ENCODE results near the gene OPN4.

DNA sequence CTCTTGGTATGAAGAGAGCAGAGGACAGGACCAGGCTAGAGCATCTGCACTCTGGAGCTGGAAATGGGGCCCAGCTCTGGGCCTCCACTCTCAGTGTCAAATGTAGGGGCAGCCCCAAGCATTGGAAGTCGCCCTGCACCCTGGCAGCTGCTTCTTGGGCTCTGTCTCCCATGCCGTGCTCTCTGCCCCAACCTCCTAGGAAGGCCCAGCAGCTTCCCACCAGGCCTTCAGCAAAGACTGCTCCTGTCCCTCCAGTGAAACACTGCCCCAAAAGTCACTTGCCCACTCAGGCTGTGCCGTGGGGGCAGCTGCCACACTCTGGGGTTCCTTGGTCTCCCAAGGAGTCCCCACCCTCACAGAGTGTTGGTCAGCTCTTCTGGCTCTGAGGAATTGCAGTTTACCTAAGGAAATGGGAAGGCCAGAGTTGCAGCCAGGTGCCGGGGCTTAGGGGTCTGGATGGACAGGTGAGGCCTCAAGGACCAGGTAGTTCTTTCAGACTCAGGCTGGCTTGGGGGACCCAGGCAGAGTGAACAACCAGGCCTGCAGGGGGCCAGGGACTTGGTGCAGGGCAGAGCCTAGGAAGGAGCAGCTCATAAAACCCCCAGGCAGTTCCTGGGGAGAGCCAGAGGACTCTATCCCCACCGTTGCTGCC lies 9.4 kb upstream of the OPN4 start:
- TF ChIP-seq, protein P1, sequence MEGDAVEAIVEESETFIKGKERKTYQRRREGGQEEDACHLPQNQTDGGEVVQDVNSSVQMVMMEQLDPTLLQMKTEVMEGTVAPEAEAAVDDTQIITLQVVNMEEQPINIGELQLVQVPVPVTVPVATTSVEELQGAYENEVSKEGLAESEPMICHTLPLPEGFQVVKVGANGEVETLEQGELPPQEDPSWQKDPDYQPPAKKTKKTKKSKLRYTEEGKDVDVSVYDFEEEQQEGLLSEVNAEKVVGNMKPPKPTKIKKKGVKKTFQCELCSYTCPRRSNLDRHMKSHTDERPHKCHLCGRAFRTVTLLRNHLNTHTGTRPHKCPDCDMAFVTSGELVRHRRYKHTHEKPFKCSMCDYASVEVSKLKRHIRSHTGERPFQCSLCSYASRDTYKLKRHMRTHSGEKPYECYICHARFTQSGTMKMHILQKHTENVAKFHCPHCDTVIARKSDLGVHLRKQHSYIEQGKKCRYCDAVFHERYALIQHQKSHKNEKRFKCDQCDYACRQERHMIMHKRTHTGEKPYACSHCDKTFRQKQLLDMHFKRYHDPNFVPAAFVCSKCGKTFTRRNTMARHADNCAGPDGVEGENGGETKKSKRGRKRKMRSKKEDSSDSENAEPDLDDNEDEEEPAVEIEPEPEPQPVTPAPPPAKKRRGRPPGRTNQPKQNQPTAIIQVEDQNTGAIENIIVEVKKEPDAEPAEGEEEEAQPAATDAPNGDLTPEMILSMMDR (IDR thresholded peaks at IDR 0.05; ENCODE audit: low read length): no peak
- TF ChIP-seq EZH2phosphoT487 (IDR thresholded peaks at IDR 0.05; ENCODE audit: low read length): no peak
- TF ChIP-seq EZH2 (optimal IDR thresholded peaks at IDR 0.05; ENCODE audit: low read depth, low read length): no peak

Data from MM.1S (cell line).